Measurements from ENCODE around the gene HABP4.

DNA sequence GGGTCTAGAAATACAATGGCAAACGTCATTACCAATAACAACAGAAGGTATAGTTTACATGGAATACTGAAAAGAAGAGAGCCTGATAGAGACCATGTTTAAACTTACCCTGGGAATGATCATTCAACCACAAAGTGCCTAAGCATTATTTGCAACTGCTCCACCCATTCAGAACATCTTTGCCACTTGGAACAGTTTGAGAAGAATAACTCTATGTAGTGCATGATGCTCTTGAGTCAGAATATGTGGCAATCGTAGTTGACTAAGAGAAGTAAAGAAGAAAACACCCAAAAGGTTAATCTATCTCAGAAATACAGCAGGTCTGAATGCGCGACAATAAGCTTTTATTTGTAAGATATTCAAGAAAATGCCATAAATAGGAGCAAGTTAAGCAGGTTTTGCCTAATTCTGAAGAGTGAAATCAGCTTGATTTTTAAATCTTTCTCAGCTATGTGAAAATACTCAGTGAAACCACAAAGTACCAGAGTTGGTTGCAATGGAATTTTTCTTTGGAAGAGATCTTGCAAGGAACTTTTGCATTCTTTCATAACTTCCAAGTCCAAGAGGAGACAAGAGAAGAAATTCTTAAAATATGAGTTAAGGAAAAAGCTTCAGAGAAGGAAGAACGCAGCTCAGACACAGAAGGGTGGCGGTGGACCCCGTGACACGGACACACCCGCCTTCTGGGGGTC is 64.3 kb downstream of the HABP4 start:
- TF ChIP-seq CTCF (IDR thresholded peaks at IDR 0.05), result no peak
- TF ChIP-seq ZFX (IDR thresholded peaks at IDR 0.05; ENCODE audit: borderline replicate concordance), result no peak

All from 22Rv1 (cell line).